Bronchial epithelial cell (primary cell): ENCODE measurements around the gene RNF114. TPM values are rescaled to one million over a fixed set of nuclear protein-coding genes. Genes with fewer than 3 reads are reported as not detected.
A peak's percentile ranks its signal among the peaks of the same experiment; 100 is the strongest.

Experiments
- DNase-seq: peaks from one replicate; pipeline ENCODE4 v3.0.0-alpha.2; 2010; ENCODE audit warnings: low read depth
- FAIRE-seq: peaks from 2 replicates; lab custom pipeline; 2011; peaks lifted over from hg19 to GRCh38; lab: Jason Lieb, UNC
- H3K27me3 ChIP-seq: 2 replicates; pipeline ENCODE4 v1.5.1; 2011; ENCODE audit warnings: low read length; ENCODE audit not compliant: control insufficient read depth, insufficient read depth
- H3K36me3 ChIP-seq: 2 replicates; pipeline ENCODE4 v1.5.1; 2011; ENCODE audit warnings: low read length; ENCODE audit not compliant: control insufficient read depth, insufficient read depth
- H3K4me3 ChIP-seq: 2 replicates; pipeline ENCODE4 v1.5.1; 2011; ENCODE audit warnings: mild to moderate bottlenecking, low read depth, low read length, control low read depth
- total RNA-seq: library from RNA; depleted of rRNA; stranded (reverse); fragments of >200 nt; gene quantifications from 2 replicates; pipeline ENCODE4 v1.2.1, GENCODE V29; 2014
- TF ChIP-seq, protein P1 (sequence below): IDR thresholded peaks from 2 replicates; pipeline ENCODE4 v1.5.1; 2011; ENCODE audit warnings: mild to moderate bottlenecking, moderate library complexity, low read length, control low read depth, inconsistent platforms; ENCODE audit not compliant: insufficient read depth, severe bottlenecking

Gene RNF114
- total RNA-seq, 1 donor from 2014 or later, result 67.1 TPM

DNA sequence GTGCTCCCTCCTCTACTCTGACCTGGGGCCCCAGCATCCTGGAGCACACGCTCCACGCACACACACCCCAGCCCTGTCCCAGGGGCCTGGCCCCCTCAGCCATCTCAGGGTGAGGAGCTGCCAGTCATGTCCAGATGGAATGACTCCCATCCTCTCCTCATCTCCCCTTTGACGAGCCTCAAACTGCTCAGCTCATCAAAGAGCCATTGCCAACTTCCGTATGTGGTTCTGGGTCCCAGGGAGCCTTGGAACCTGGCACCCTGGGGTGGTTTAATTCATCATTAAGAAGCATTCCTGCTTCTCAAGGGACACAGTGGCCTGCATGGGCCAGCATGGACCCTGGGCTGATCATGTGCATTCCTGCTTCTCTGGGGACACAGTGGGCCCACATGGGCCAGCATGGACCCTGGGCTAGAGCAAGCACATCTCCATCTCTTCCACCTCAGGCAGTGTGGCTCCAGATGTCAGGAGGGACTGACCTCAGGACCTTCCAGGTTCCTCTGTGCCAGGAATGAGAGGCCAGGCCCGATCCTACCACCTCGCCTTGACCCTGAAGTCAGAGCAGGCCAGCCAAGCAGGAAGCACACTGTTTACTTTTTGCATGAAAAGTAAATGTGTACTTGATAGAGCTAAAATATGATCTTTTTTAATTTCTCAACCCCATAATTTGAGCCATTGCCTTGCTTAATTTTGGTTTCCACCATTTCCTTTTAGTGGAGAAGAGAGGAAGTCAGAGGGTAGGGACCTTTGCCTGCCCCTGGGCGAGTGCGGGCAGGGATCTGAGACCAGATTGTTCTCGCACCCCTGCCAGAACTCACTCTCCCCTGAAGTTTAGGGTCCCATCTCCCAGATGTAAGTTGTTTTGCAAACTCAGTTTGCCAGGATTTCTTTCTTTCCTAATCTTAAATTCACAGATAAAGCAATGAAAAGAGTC, 46.9 kb upstream of the RNF114 start:
- H3K4me3 ChIP-seq, result no peak overlapping the region
- peaks cover 2% of the 10 kb centered on the region for H3K36me3 ChIP-seq
- DNase-seq (no peak), FAIRE-seq (peak; percentile 60)
- TF ChIP-seq, protein P1, sequence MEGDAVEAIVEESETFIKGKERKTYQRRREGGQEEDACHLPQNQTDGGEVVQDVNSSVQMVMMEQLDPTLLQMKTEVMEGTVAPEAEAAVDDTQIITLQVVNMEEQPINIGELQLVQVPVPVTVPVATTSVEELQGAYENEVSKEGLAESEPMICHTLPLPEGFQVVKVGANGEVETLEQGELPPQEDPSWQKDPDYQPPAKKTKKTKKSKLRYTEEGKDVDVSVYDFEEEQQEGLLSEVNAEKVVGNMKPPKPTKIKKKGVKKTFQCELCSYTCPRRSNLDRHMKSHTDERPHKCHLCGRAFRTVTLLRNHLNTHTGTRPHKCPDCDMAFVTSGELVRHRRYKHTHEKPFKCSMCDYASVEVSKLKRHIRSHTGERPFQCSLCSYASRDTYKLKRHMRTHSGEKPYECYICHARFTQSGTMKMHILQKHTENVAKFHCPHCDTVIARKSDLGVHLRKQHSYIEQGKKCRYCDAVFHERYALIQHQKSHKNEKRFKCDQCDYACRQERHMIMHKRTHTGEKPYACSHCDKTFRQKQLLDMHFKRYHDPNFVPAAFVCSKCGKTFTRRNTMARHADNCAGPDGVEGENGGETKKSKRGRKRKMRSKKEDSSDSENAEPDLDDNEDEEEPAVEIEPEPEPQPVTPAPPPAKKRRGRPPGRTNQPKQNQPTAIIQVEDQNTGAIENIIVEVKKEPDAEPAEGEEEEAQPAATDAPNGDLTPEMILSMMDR, result no peak
- H3K27me3 ChIP-seq, result no peaks in the 10 kb centered on the region

GRCh38 chr20:49889935-49890333, 46.3 kb upstream of the RNF114 start:
- H3K27me3 ChIP-seq, result no peaks in the 10 kb centered on the region
- no peak overlapping the region for H3K4me3 ChIP-seq
- DNase-seq, result peak; percentile 8
- peaks cover 2% of the 10 kb centered on the region for H3K36me3 ChIP-seq
- FAIRE-seq, result no peak
- TF ChIP-seq, protein P1, result peak; percentile 89

DNA sequence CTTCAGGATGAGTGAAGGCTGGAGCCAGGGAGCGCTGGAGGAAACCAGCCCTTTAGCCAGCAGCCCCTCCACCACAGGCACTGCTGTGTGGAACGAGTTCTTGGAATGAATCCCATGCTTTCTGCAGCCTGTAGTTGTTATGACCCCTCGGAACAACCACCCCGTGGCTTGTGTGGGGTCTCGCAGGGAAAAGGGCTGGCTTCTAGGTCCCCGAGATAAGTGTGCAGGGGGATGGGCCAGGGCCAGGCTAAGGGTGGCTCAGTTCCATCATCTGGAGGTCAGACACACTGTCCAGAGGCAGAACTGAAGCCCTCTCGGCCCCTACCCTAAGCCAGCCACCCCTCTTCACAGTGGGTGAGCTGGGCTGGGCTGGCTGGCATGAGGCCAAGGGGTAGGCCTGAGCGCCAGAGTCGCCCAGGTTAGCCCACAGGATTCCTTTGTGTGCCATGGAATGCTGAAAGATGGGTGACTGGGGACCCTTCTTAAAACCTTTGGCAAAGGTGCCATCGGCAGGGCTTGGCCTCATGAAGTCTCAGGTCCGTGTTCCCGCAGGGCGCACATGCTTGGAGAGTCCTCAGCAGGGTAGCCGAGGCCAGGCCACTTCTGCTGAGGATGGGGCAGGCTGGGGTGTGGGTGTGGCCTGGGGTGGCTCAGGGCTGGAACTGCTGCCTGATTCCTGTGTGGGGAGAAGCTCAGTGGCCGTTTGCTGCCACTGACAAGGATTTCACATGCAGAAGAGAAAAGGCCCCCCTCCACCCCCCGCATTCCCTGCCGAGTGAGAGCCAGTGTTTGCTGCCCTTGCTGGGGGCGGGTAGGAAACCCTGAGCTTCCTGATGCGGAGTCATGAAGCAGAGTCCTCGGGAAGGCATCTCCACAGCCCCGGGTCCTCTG, 45.5 kb upstream of the RNF114 start:
- no peak overlapping the region for H3K4me3 ChIP-seq
- TF ChIP-seq, protein P1, result no peak
- FAIRE-seq, result no peak
- H3K36me3 ChIP-seq, result no peaks in the 10 kb centered on the region
- no peak for DNase-seq
- no peaks in the 10 kb centered on the region for H3K27me3 ChIP-seq

- no peak for FAIRE-seq
- H3K27me3 ChIP-seq, result no peaks in the 10 kb centered on the region
Observed at GRCh38 chr20:49891476-49892110, 44.6 kb upstream of the RNF114 start.

GRCh38 chr20:49892260-49892659, 43.9 kb upstream of the RNF114 start:
- TF ChIP-seq, protein P1, result no peak
- H3K4me3 ChIP-seq, result no peak overlapping the region
- H3K36me3 ChIP-seq, result no peaks in the 10 kb centered on the region
- no peak for FAIRE-seq
- no peaks in the 10 kb centered on the region for H3K27me3 ChIP-seq
- no peak for DNase-seq

More at GRCh38 chr20:49891476-49892110, 44.6 kb upstream of the RNF114 start:
- TF ChIP-seq, protein P1, result no peak
- Histone ChIP-seq H3K36me3 (no peaks in the 10 kb centered on the region), H3K4me3 (no peak overlapping the region)
- DNase-seq, result no peak
